Neural cell (in vitro differentiated cells): Measurements from ENCODE around the gene TMEM183A.

Experiments
- EP300 ChIP-seq: fragments of 450-650 bp; conservative IDR thresholded peaks from 2 replicates; pipeline ENCODE4 v1.6.1; 2014; ENCODE audit warnings: antibody characterized with exemption, mild to moderate bottlenecking, moderate library complexity; ENCODE audit not compliant: poor library complexity, severe bottlenecking
- EZH2 ChIP-seq: fragments of 200-600, 300-800 bp; shearing (Covaris generic), sonication (generic); IDR thresholded peaks from 2 replicates; pipeline ENCODE4 v1.6.1; 2014; ENCODE audit warnings: antibody characterized with exemption, low read length, borderline replicate concordance, mild to moderate bottlenecking; ENCODE audit not compliant: insufficient read depth, poor library complexity, severe bottlenecking
- MXI1 ChIP-seq: fragments of 450-650 bp; conservative IDR thresholded peaks from 2 replicates; pipeline ENCODE4 v1.6.1; 2014; ENCODE audit warnings: antibody characterized with exemption, mild to moderate bottlenecking; ENCODE audit not compliant: poor library complexity, severe bottlenecking
- POLR2AphosphoS5 ChIP-seq: IDR thresholded peaks from 2 replicates; pipeline ENCODE4 v1.6.1; 2012
- RAD21 ChIP-seq: fragments of 450-650 bp; conservative IDR thresholded peaks from 2 replicates; pipeline ENCODE4 v1.6.1; 2014; ENCODE audit warnings: antibody characterized with exemption, mild to moderate bottlenecking, moderate library complexity
- SMC3 ChIP-seq: fragments of 450-650 bp; conservative IDR thresholded peaks from 2 replicates; pipeline ENCODE4 v1.6.1; 2014; ENCODE audit warnings: antibody characterized with exemption, mild to moderate bottlenecking, moderate library complexity; ENCODE audit not compliant: poor library complexity
- TAF1 ChIP-seq: IDR thresholded peaks from 2 replicates; pipeline ENCODE4 v1.6.1; 2012; ENCODE audit warnings: low read depth
- TF ChIP-seq, protein P1 (sequence below): fragments of 450-650 bp; IDR thresholded peaks from 2 replicates; pipeline ENCODE4 v1.5.1; 2014; ENCODE audit warnings: antibody characterized with exemption, mild to moderate bottlenecking, moderate library complexity; ENCODE audit not compliant: poor library complexity, severe bottlenecking
- TF ChIP-seq, protein P2 (sequence below): IDR thresholded peaks from 2 replicates; pipeline ENCODE4 v1.6.1; 2012; ENCODE audit warnings: borderline replicate concordance

DNA sequence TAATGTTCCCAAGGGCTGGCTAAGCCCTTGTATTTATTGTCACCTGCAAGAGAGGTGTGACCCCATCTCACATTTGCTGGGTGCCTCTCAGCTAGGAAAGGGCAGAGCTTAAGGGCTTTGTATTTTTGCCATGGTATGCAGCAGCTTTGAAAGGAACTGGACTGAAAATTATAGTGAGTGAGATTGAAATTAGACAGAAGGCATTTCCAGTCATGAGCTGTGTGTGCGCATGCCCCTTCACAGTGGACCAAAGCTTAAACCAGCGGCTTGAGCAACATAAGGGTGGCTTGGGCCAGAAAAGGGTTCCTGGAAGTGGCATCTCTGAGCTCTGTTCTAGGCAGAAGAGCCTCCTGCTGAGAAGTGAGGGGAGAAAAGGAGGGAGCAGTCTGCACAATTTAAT, 58.8 kb downstream of the TMEM183A start:
- TF ChIP-seq EZH2 (no peak), SMC3 (no peak), EP300 (no peak), POLR2AphosphoS5 (no peak), TAF1 (no peak), RAD21 (no peak), MXI1 (no peak)
- TF ChIP-seq, protein P1, sequence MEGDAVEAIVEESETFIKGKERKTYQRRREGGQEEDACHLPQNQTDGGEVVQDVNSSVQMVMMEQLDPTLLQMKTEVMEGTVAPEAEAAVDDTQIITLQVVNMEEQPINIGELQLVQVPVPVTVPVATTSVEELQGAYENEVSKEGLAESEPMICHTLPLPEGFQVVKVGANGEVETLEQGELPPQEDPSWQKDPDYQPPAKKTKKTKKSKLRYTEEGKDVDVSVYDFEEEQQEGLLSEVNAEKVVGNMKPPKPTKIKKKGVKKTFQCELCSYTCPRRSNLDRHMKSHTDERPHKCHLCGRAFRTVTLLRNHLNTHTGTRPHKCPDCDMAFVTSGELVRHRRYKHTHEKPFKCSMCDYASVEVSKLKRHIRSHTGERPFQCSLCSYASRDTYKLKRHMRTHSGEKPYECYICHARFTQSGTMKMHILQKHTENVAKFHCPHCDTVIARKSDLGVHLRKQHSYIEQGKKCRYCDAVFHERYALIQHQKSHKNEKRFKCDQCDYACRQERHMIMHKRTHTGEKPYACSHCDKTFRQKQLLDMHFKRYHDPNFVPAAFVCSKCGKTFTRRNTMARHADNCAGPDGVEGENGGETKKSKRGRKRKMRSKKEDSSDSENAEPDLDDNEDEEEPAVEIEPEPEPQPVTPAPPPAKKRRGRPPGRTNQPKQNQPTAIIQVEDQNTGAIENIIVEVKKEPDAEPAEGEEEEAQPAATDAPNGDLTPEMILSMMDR: no peak
- TF ChIP-seq, protein P2, sequence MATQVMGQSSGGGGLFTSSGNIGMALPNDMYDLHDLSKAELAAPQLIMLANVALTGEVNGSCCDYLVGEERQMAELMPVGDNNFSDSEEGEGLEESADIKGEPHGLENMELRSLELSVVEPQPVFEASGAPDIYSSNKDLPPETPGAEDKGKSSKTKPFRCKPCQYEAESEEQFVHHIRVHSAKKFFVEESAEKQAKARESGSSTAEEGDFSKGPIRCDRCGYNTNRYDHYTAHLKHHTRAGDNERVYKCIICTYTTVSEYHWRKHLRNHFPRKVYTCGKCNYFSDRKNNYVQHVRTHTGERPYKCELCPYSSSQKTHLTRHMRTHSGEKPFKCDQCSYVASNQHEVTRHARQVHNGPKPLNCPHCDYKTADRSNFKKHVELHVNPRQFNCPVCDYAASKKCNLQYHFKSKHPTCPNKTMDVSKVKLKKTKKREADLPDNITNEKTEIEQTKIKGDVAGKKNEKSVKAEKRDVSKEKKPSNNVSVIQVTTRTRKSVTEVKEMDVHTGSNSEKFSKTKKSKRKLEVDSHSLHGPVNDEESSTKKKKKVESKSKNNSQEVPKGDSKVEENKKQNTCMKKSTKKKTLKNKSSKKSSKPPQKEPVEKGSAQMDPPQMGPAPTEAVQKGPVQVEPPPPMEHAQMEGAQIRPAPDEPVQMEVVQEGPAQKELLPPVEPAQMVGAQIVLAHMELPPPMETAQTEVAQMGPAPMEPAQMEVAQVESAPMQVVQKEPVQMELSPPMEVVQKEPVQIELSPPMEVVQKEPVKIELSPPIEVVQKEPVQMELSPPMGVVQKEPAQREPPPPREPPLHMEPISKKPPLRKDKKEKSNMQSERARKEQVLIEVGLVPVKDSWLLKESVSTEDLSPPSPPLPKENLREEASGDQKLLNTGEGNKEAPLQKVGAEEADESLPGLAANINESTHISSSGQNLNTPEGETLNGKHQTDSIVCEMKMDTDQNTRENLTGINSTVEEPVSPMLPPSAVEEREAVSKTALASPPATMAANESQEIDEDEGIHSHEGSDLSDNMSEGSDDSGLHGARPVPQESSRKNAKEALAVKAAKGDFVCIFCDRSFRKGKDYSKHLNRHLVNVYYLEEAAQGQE: no peak
